ENCODE results near the gene PLEKHH3.
"Not testable (repeated sequence)": the region's sequence is repeated elsewhere in the genome, so short reads cannot be mapped to it uniquely, and the experiment has no call there.

PLEKHH3 gene

DNA sequence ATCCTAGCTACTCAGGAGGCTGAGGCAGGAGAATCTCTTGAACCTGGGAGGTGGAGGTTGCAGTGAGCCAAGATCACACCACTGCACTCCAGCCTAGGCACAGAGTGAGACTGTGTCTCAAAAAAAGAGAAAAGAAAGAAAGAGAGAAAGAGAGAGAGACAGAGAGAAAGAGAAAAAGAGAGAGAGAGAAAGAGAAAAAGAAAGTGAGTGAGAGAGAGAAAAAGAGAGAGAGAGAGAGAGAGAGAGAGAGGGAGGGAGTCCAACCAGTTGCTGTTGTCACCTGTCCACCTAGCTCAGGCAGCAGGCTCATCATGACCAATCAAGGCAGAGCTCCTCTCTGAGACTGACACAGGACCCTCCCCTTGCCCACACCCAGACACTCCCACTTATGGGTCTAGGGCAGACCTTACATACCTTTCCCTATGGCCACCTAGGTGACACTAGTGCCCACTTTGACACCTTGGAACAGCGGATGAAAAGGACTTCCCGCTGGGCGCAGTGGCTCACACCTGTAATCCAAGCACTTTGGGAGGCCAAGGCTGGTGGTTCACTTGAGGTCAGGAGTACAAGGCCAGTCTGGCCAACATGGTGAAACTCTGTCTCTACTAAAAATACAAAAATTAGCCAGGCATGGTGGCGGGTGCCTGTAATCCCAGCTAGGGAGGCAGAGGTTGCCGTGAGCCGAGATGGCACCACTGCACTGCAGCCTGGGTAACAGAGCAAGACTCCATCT lies 49.6 kb downstream of the PLEKHH3 start:
- DNase-seq, result not testable (repeated sequence)

GRCh38 chr17:42623732-42624596 lies 52.8 kb downstream of the PLEKHH3 start:
- DNase-seq, result no peak

DNA sequence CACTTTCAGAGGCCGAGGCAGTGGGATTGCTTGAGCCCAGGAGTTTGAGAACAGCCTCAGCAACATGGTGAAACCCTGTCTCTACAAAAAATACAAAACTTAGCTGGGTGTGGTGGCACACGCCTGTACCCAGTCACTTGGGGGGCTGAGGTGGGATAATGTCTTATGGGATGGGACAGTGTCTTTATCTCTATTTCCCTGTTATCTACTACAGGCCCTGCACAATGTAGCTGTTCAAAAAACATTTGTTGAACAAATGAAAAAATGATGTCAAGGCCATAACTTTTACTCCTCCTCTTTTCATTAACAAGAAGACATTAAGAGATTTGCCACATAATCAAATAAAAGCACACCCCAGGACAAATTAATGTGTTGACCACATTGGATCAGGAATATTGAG lies 53.5 kb downstream of the PLEKHH3 start:
- DNase-seq, result no peak

DNA sequence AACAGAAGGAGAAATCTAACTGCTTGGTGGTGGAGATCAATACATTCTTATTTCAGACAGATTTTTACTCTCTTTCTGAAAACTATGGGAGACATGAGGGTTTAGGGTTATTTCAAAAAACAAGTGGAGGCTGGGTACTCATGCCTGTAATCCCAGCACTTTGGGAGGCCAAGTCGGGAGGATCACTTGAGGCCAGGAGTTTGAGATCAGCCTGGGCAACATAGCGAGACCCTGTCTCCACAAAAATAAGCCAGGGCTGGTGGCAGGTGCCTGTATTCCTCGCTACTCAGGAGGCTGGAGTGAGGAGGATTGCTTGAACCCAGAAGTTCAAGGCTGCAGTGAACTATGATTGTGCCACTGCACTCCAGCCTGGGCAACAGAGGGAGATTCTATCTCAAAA lies 54.8 kb downstream of the PLEKHH3 start:
- not testable (repeated sequence) for DNase-seq

DNA sequence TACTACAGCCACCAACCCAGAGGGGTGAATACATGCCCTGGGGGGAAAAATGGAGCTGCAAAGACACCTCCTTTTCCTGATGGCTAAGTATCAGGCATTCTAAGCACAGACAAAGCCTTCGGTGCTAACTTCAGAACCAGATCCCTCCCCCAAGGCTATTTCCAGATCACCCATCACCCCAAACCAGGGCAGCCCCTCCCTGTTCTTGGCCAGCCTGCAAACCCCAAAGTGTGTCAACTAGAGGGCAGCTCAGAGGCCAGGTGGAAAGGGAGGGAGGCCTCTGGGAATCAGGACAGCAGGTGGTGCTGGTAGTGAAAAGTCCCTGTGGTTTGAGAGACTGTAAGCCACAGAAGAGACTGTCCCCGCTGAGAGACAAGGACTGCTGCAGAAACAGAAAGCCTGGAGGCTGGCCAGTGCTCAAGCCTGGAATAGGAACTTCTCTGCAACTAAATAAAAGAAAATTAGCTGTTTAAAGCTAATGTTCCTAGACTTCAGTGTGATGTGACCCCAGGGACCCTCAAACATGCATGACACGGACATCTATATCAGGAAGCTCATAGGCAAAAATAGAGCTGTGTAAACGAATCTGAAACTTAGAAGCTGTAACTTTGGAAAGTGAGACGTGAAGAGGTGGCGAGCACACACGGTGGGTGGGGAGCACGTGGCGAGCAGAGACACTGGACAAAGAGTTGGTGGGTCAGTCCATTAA lies 58.2 kb downstream of the PLEKHH3 start:
- peak; percentile 26 for DNase-seq

- DNase-seq, result no peak
These were observed 58.8 kb downstream of the PLEKHH3 start for GRCh38 chr17:42617956-42618431.

Measured in COR-L47 (cell line).